Left ventricle myocardium superior (tissue), 1 donor: ENCODE results near the gene GRIK4. TPM values are rescaled to one million over a fixed set of nuclear protein-coding genes. Genes with fewer than 3 reads are reported as not detected.
A peak's percentile ranks its signal among the peaks of the same experiment; 100 is the strongest.

Experiments used
- ATAC-seq: fragments of 200-7000 bp; cut with Tn5 transposase; one replicate; pipeline ENCODE4 v1.9.1; 2020; ENCODE audit warnings: mild to moderate bottlenecking, moderate library complexity
- DNase-seq: peaks from one replicate; pipeline ENCODE4 v3.0.0-alpha.2; 2020
- intact Hi-C: fragments of 100-400 bp; cut with micrococcal nuclease; formaldehyde crosslinking; loops from one replicate; pipeline ENCODE4 v1.11.0; 2022
- total RNA-seq: library from RNA; stranded (reverse); fragmentation: NEBNext Ultra II Directional; extraction: Animal tissue kit (Norgen Biotek cat#: 25700); gene quantifications from one replicate; pipeline ENCODE4 v1.2.1, GENCODE V29; 2021
- donor health status: DM: no; HTN: yes; CAD: no; lungs with severe emphysema.

GRIK4 gene
- total RNA-seq, 1 donor from 2014 or later: 0.22 TPM

- DNase-seq: no peak
- ATAC-seq: no peak
- intact Hi-C loops: no loop called here
Measured at GRCh38 chr11:120586072-120586471, 74.5 kb downstream of the GRIK4 start.

GRCh38 chr11:120586728-120587127, 75.2 kb downstream of the GRIK4 start:
- no peak for ATAC-seq
- intact Hi-C loops: no loop called here
- no peak for DNase-seq

- no peak for DNase-seq
- intact Hi-C loops: no loop called here
Measured at GRCh38 chr11:120587299-120587698, 75.8 kb downstream of the GRIK4 start.

GRCh38 chr11:120589376-120589775, 77.8 kb downstream of the GRIK4 start:
- intact Hi-C loops: no loop called here
- DNase-seq (no peak), ATAC-seq (no peak)

More at GRCh38 chr11:120587299-120587698, 75.8 kb downstream of the GRIK4 start:
- no peak for ATAC-seq

- intact Hi-C loops: no loop called here
- no peak for DNase-seq
- ATAC-seq: no peak
Measured at GRCh38 chr11:120590472-120590871, 78.9 kb downstream of the GRIK4 start.

- ATAC-seq: no peak
- intact Hi-C loops: no loop called here
- no peak for DNase-seq
Measured at GRCh38 chr11:120594746-120595145, 83.2 kb downstream of the GRIK4 start.

GRCh38 chr11:120595557-120595956, 84.0 kb downstream of the GRIK4 start:
- no peak for DNase-seq
- intact Hi-C loops: no loop called here
- no peak for ATAC-seq

GRCh38 chr11:120597250-120598215, 86.0 kb downstream of the GRIK4 start:
- intact Hi-C loops: no loop called here
- DNase-seq: no peak
- no peak for ATAC-seq

- DNase-seq (no peak), ATAC-seq (no peak)
- intact Hi-C loops: no loop called here
Measured at GRCh38 chr11:120598517-120599257, 87.1 kb downstream of the GRIK4 start.

- DNase-seq (no peak), ATAC-seq (no peak)
- intact Hi-C loops: no loop called here
Measured at GRCh38 chr11:120599816-120600420, 88.4 kb downstream of the GRIK4 start.

GRCh38 chr11:120601536-120601935, 90.0 kb downstream of the GRIK4 start:
- DNase-seq (no peak), ATAC-seq (no peak)
- intact Hi-C loops: no loop called here

- no peak for ATAC-seq
- intact Hi-C loops: no loop called here
- no peak for DNase-seq
Measured at GRCh38 chr11:120603071-120603470, 91.5 kb downstream of the GRIK4 start.

GRCh38 chr11:120605469-120605868, 93.9 kb downstream of the GRIK4 start:
- no peak for ATAC-seq

GRCh38 chr11:120606211-120607010, 94.9 kb downstream of the GRIK4 start:
- DNase-seq (no peak), ATAC-seq (no peak)
- intact Hi-C loops: no loop called here

More at GRCh38 chr11:120605469-120605868, 93.9 kb downstream of the GRIK4 start:
- intact Hi-C loops: no loop called here
- DNase-seq: no peak

GRCh38 chr11:120608061-120608460, 96.5 kb downstream of the GRIK4 start:
- intact Hi-C loops: no loop called here
- ATAC-seq (no peak), DNase-seq (no peak)

- intact Hi-C loops: no loop called here
- DNase-seq (peak; percentile 63), ATAC-seq (peak; percentile 83)
Measured at GRCh38 chr11:120608760-120609211, 97.2 kb downstream of the GRIK4 start.

- no peak for ATAC-seq
- no peak for DNase-seq
- intact Hi-C loops: no loop called here
Measured at GRCh38 chr11:120610111-120610510, 98.6 kb downstream of the GRIK4 start.

- intact Hi-C loops: no loop called here
- no peak for ATAC-seq
Measured at GRCh38 chr11:120611581-120611980, 100.0 kb downstream of the GRIK4 start.

More at GRCh38 chr11:120611581-120611980, 100.0 kb downstream of the GRIK4 start:
- no peak for DNase-seq
